Kidney epithelial cell (primary cell): ENCODE data around the gene GSN. TPM values are rescaled to one million over a fixed set of nuclear protein-coding genes. Genes with fewer than 3 reads are reported as not detected.

Source experiments
- DNase-seq: peaks from one replicate; pipeline ENCODE4 v3.0.0-alpha.2; 2010; ENCODE audit warnings: low read depth
- H3K27me3 ChIP-seq: 2 replicates; pipeline ENCODE4 v1.6.0; 2011; ENCODE audit warnings: low read length; ENCODE audit not compliant: control insufficient read depth, insufficient read depth
- H3K36me3 ChIP-seq: 2 replicates; pipeline ENCODE4 v1.5.1; 2011; ENCODE audit warnings: low read length; ENCODE audit not compliant: control insufficient read depth, insufficient read depth
- H3K4me3 ChIP-seq: 2 replicates; pipeline ENCODE4 v1.5.1; 2011; ENCODE audit warnings: low read depth, mild to moderate bottlenecking, control low read depth, low read length
- CTCF ChIP-seq: IDR thresholded peaks from 2 replicates; pipeline ENCODE4 v1.5.1; 2011; ENCODE audit warnings: mild to moderate bottlenecking, moderate library complexity, low read length, control low read depth, inconsistent platforms; ENCODE audit not compliant: insufficient read depth, poor library complexity, severe bottlenecking
- total RNA-seq: library from RNA; depleted of rRNA; stranded (reverse); fragments of >200 nt; gene quantifications from 2 replicates; pipeline ENCODE4 v1.2.3, GENCODE V29; 2015

GSN gene
- total RNA-seq, 1 donor from 2014 or later = 163 TPM

GRCh38 chr9:121331549-121331948 is 63.6 kb downstream of the GSN start:
- H3K27me3 ChIP-seq = no peaks in the 10 kb centered on the region

GRCh38 chr9:121331992-121332685 is 64.2 kb downstream of the GSN start:
- H3K4me3 ChIP-seq = no peak overlapping the region
- TF ChIP-seq CTCF = peak; percentile 2
- no peak for DNase-seq
- H3K36me3 ChIP-seq = no peaks in the 10 kb centered on the region
- H3K27me3 ChIP-seq = no peaks in the 10 kb centered on the region

More at GRCh38 chr9:121331549-121331948, 63.6 kb downstream of the GSN start:
- no peak for DNase-seq
- no peaks in the 10 kb centered on the region for H3K36me3 ChIP-seq
- H3K4me3 ChIP-seq = no peak overlapping the region
- TF ChIP-seq CTCF = no peak

GRCh38 chr9:121333950-121334773 is 66.2 kb downstream of the GSN start:
- TF ChIP-seq CTCF = no peak
- DNase-seq = no peak
- H3K36me3 ChIP-seq = no peaks in the 10 kb centered on the region
- H3K4me3 ChIP-seq = no peak overlapping the region
- no peaks in the 10 kb centered on the region for H3K27me3 ChIP-seq

- no peak for TF ChIP-seq CTCF
- no peaks in the 10 kb centered on the region for H3K36me3 ChIP-seq
Observed at GRCh38 chr9:121336665-121337064, 68.7 kb downstream of the GSN start.

GRCh38 chr9:121339437-121339836 is 71.5 kb downstream of the GSN start:
- TF ChIP-seq CTCF = no peak
- H3K4me3 ChIP-seq = no peak overlapping the region
- H3K36me3 ChIP-seq = no peaks in the 10 kb centered on the region
- no peak for DNase-seq
- H3K27me3 ChIP-seq = no peaks in the 10 kb centered on the region

More at GRCh38 chr9:121336665-121337064, 68.7 kb downstream of the GSN start:
- DNase-seq = no peak
- H3K27me3 ChIP-seq = no peaks in the 10 kb centered on the region
- no peak overlapping the region for H3K4me3 ChIP-seq
